Stimulated activated CD4-positive, alpha-beta T cell treated with anti-CD3 and anti-CD28 coated beads, TNF-alpha, amount 100 ng/mL, for 48 hours (primary cell): ENCODE measurements around the gene DHCR7.

ENCODE experiments used
- DNase-seq, 3 donors: peaks; one replicate each; pipeline ENCODE4 v3.0.0-alpha.2; 2020; ENCODE audit warnings: low read depth in 3 of 3

The DHCR7 gene

DNA sequence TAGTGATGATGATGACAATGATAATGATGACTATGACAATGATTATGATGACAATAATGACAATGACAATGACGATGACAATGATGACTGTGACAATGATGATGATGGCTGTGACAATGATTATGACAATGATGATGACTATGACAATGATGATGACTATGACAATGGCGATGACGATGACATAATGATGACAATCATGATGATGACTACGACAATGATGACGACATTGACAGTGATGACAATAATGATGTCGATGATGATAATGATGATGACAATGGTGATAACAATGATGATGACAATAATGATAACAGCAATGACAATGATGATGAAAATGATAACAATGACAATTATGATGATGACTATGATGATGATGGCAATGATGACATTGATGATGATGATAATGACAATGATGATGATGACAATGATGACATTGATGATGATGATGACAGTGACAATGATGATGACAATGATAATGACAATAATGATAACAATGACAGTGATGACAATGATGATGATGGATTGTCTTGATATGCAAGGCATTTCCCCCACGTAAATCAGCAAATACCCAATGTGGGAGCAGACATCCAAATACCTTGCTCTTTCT, 37.7 kb downstream of the DHCR7 start:
- no peak for DNase-seq

DNA sequence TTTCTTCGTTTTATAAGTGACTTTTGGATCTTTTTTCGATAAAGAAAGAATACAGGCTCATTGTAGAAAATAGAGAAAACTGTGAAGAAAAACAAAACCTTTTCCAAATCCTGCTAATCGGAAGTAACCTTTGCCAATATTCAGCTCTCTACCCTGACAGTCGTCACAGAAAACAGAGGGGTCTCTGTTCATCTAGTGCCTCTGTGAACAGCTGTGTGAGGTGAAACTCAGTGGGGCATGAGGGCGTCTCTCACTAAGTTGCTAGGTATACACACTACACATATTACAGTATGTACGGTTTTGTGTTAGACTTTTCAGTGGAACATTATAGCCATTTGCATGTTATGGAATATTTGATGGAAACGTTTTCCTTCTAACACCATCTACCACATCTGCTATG, 39.4 kb downstream of the DHCR7 start:
- DNase-seq, result no peak

DNA sequence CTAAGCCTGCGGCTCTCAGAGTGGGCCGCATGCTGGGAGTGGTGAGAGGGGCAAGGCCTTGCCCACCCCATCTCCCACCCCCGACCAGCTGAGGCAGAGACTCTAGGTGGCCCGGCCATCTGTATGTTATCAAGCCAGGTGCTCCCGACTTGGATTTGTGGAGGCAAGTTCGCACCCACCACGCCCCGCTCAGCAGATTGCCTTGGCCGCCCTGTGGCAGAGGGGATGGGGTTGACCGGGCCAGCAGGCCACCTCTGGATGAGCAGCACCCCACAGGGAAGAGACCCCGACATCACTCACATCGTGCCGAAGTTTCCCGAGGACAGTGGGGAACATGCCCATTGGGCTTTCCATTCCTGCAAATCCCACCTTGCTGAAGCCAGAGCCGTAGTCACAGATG, 40.8 kb downstream of the DHCR7 start:
- DNase-seq, result no peak

DNA sequence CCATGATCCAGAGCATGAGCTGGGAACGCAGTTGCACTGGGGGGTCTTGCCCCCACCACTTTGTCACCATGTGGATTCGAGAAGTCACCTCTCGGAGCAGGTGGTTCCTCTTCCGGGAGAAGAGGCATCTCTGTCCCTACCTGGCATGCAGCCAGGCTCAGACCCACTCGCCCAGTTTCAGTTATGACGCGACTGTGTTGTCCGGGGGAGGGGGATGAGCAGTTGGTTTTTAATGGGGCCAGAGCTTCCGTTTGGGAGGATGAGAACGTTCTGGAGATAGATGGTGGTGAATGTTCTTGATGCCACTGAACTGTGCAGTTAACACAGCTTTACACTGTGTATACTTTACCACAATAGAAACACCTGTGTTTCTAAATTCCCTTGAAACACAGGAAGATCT, 41.5 kb downstream of the DHCR7 start:
- no peak for DNase-seq

DNA sequence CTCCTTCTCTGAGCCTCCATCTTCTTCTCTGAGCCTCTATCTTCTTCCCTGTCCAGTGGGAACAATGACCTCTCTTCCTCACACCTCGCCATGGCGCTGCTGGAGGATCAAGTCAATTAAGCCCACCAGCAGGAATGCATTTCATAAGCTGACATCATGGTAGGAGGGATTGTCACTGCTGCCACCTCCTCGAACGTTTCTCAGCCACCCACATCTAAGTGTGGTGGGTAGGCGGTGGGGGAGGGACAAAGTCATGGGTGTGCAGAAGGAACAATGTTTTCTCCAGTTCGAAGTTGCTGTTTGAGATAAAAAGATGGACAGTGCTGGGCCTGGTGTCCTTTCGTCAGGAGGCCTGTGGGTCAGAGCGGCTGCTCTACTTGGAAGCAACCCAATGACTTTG, 44.0 kb downstream of the DHCR7 start:
- DNase-seq, result no peak

DNA sequence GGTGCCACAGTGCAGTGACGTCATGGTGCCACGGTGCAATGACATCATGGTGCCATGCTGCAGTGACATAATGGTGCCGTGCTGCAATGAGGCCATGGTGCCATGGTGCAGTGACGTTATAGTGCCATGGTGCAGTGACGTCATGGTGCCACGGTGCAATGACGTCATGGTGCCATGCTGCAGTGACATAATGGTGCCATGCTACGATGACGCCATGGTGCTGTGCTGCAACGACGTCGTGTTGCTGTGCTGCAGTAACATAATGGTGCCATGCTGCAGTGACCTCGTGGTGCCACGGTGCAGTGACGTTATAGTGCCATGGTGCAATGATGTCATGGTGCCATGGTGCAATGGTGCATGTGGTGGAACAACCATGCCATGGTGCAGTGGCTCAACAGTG, 45.3 kb downstream of the DHCR7 start:
- no peak for DNase-seq

DNA sequence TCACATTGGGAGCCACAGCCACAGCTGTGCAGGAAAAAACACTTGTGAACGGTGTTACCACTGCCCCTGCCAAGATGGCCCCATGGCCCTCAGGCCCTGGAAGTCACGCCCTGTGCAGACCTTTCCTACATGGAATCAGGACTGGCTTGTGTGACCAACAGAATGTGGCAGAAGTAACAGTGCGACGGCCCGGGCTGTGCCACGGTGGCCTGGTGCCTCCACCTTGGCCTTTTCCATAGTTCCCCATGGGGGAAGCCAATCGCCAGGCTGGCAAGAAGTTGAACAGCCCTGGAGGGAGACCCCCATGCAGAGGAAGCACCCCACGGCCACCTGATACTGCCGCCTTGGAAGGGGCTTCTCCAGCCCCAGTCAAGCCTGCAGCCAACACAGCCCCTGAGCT, 48.0 kb downstream of the DHCR7 start:
- DNase-seq, result no peak

DNA sequence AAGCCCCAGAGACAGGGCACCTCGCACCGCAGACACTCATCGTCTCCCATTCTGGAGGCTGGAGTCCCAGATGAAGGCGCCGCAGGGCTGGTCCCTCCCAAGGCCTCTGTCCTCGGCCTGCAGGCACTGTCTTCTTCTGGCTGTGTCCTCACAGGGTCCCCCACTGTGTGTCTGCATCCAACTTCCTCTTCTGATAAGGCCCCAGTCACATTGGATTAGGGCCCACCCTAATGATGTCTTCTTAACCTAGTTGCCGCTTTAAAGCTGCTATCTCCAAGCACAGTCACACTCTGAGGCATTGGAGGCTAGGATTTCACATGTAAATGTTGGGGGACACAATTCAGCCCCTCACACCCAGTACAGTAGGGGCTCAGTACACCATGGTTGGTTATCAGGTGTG, 48.9 kb downstream of the DHCR7 start:
- no peak for DNase-seq

DNA sequence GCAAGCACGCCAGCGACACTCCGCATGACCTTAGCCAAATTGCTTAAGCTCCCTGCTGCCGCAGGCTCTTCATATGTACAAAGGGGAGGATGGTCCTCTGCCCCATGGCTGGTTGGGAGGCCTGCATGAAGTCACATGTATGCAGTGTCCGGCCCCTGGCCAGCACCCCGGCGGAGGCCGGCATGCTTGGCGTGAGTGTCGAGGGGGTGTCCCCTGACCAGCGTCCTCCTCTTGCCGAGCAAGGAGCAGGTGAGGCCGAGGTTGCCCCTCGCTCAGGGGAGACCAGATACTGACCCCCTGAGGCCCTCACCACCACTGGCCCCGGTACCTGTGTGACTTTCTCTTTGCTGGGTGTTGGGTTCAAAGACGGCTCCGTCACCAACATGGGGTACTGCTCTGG, 50.2 kb downstream of the DHCR7 start:
- DNase-seq, result no peak

DNA sequence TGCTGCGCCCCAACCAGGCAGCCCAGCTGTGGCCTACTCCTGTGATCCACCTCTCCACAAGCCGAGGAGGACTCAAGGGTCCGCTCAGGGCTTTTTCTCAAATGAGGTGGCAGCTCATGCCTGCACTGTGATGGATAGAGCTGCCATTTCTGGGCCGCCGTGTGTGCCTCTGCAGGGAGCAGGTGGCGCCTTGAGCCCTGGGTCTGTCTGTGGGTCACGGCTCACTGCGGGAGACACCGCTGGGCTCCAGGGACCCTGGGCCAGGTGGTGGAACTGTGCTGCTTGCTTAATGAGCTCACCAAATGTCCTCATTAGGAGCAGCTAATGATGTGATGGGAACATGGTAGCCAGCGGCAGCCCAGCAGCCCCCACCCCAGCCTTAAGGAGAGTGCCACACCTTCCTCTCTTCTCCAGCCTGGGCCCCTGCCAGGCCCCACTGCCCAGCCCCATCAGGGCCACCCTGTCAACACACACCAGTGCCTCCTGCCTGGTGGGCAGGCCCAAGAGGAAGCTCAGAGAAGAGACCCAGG, 50.8 kb downstream of the DHCR7 start:
- DNase-seq, result no peak

DNA sequence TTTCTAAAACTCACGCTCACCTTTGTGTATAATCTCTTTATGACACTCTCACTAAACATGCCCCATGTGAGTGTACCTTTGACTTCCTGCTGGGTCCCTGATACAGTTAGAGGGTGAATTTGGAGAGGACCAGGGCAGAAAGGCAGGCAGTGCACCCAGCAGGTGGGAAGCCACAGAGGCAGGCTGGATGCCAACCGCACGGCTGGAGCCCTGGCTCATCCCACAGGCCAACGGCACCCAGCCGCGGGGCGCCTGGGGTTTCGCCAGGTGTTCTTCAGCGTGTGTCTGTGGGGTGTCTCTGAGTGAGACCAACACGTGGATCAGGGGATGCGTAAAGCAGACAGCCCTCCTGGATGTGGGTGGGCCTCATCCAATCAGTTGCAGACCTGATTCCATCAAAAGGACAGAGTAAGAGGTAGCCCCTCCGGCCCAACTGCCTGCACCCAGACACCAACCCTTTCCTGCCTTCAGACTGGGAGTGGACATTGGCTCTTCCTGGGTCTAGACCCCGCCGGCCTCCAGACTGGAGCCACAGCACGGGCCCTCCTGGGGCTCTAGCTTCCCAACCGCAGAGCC, 51.6 kb downstream of the DHCR7 start:
- DNase-seq, result no peak

DNA sequence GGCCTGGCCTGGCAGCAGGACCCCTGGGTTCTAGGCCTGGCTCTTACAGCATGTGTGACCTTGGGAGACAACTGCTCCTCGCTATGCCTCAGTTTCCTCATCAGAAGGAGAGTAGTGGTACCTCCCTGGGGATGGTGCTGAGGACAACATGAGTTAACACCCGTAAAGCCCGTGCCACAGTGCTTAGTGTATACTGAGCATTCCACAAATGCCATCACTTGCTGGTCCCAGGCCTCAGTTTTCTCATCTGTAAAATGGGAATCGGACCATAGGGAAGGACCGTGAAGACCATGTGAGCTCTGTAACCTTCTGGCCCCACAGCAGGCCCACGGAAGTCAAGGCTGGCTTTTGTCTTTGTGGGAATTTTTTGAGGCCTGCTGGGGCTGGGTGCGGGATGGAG, 52.4 kb downstream of the DHCR7 start:
- no peak for DNase-seq

DNA sequence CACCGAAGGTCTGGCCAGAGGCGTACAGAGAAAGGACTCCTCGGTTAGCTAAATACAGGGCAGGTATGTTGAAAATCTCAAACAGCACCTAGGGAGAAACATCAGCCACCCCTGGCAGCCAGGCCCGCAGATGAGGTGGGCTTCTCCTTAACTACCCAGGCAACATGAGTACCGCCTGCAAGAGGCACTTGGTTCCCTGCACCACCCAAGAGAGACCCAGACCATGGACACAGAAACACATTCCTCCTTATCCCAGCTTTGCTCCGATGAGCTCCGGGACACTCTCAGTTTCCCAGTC, 53.0 kb downstream of the DHCR7 start:
- no peak for DNase-seq

DNA sequence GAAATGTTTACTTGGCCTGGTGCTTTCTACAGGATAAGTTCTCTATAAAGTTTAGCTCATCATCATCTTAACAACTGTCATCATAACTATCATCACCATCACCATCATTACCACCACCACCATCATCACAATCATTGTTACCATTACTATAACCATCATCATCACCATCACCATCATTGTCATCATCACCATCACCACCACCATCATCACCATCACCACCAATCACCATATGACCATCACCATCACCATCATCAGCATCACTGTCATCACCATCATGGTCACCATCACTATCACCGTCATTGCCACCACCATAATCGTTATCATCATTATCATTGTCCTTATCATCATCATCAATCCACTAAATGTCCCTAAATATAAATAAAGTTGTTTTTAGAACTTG, 54.9 kb downstream of the DHCR7 start:
- no peak for DNase-seq

DNA sequence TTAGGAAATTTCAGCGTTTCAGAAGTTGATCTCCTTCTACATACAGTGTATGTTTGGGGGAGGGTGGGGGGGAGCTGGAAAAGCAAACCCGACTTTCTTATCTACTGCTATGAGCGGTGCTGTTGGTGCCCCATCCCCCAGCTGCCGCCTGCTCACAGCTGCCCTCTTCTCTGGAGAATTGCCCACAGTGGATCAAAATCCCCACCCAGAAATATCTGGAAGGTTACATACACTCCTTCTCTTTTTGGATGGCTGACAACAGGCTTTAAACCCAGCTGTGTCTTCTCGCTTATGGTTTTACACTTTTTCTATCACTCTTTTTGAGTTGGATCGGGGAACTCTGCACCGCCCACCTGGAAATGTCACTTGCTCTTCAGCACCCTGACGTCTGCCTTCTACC, 56.4 kb downstream of the DHCR7 start:
- no peak for DNase-seq

DNA sequence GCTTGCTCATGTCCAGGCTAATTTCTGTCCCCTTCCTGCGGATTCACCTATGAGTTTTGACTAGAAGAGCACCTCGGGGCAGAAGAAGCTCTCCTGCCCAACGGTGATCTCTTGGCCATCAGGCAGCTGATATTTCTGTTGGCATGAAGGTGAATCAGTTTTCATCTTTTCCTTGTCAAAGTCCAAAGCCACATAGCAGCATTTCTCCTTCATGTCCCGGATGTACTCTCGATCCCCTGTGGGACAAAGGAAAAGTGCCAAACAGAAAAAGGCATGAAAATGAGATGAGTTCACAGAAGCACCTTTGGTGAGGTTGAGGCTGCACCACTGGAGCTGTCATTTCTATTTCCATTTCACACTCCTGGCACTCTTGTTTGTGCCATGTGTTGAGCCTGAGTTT, 56.8 kb downstream of the DHCR7 start:
- DNase-seq, result no peak

DNA sequence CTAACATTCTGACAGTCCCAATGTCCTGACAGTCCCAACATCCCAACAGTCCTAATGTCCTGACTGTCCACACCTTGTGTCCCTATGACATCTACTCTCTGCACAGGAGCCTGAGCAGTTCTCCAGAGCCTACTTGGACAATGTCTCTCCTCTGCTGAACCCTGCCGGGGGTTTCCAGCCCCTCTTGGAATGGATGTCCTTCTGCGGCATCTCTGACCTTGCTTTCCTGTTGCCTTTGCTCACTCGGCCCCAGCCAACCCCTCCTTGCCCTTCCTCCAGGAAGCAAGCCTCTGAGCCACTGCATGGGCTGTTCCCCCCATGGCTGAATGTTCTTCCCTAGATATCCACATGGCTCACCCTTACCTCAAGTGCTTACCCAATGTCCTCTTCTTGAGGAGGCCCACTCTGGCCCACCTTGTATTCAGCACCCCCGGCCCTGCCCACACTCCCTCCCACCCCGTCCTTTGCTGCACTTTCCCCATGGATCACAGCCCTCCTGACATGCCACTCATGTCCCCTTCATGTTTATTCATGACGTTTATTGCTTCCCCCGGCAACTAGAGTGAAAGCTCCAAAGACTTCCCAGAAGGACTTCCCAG, 59.5 kb downstream of the DHCR7 start:
- DNase-seq, result no peak

DNA sequence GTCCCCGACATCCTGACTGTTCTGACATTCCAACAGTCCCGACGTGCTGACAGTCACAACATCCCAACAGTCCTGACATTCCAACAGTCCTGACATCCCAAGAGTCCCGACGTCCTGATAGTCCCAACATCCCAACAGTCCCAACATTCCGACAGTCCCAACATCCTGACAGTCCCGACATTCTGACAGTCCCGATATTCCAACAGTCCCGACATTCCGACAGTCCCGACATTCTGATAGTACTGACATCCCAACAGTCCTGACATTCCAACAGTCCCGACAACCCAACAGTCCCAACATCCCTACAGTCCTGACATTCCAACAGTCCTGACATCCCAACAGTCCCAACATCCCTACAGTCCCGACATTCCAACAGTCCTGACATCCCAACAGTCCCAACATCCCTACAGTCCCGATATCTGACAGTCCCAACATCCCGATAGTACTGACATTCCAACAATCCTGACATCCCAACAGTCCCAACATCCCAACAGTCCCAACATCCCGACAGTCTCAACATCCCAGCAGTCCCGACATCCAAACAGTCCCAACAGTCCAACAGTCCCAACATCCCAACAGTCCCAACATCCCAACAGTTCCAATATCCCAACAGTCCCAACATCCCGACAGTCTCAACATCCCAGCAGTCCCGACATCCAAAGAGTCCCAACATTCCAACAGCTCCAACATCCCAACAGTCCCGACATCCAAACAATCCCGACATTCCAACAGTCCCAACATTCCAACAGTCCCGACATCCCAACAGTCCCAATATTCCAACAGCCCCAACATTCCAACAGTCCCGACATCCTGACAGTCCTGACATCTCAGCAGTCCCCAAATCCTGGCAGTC, 60.2 kb downstream of the DHCR7 start:
- no peak for DNase-seq

DNA sequence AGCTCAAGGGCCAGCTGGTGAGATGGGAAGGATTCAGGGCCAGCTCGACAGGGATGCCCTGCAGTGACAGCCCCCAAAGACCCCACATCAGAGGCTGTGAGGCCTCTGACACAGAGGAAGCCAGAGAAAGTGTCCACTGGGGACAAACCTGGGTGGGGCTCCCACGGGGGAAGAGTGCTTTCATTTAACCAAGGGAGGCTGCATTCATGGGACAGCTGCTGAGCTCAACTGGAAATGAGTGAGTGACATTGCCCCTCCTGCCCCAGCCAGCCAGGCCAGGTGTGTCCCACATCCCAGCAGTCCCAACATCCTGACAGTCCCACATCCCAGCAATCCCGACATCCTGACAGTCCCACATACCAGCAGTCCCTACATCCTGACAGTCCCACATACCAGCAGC, 61.0 kb downstream of the DHCR7 start:
- no peak for DNase-seq

DNA sequence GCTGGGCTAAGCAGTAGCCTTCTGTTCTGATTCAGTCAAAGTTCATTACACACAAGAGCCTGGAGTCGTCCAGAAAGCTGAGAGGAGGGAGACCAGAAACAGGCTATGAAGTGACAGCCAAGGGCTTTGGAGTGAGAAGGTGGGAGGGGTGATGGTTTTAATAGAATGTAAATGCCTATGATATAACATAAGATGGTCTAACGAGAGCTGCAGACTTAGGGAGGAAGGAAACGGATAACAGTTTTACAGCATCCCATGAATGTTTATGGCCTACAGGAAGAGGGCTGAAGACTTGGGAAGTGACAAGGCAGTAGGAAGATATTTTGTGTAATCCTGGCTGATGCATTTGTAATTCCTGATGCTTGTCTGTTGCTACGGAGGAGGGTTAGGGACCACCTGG, 62.0 kb downstream of the DHCR7 start:
- no peak for DNase-seq

DNA sequence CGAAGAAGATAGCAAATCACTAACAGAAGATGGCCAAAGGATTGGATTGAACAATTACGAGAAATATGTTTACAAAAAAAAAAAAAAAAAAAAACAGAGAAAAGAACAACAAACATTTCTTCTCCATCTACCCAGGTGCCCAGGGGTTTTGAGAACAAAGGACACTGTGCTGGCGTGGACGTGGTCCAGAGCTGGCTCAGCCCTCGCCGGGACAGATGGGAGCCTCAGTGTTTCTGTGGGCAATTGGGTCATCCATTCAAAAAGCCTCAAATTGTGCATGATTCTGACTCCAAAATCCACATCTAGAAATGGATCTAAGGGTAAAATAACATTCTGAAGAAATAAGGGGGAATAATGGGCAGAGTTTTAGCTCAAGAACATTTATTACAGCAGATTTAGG, 63.1 kb downstream of the DHCR7 start:
- no peak for DNase-seq

DNA sequence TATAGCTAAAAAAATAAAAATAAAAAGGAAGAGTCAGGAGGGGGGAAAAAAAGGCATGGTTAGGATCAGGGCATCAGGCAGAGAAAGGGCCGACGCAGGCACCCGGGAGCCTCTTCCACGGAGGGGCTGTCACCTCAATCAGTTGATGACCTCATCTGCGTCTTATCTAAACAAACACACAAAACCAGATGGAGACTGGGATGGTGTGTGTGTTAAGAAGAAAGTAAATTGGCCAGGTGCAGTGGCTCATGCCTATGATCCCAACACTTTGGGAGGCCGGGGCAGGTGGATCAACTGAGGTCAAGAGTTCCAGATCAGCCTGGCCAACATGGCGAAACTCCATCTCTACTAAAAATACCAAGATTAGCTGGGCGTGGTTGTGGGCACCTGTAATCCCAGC, 63.6 kb downstream of the DHCR7 start:
- DNase-seq, result no peak
